Measurements from ENCODE around the gene SLC6A11.

SLC6A11 gene

DNA sequence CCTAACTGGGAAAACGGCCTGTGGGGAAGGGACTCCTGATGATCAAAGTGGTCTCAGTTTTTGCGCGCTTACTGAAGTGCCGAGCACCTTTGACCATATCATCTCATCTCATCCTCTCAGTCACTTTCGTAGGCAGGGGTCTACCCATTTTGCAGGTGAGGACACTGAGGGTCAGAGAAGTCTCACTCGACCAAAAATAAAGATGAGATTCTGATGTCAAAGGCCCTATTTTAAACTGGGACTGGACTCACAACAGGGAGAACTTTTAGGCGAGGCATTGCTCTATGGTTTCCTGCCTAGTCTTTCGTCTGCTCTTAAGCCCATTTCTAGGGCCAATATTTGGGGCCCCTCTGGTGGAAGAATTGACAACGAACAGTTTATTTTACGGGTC lies 830 bp downstream of the SLC6A11 start:
- no peaks in the 10 kb centered on the region for H4K20me1 ChIP-seq (ENCODE audit: insufficient read depth, low read length)
- no peak for TF ChIP-seq CTCF (IDR thresholded peaks at IDR 0.05; ENCODE audit: low read length)
- TF ChIP-seq EZH2 (IDR thresholded peaks at IDR 0.05; ENCODE audit: borderline replicate concordance, low read length) = no peak
- H3K9me2 ChIP-seq (ENCODE audit: low read depth, low read length) = no peaks in the 10 kb centered on the region
- H3K9me3 ChIP-seq (ENCODE audit: low read length) = no peaks in the 10 kb centered on the region
- H3K79me2 ChIP-seq (ENCODE audit: insufficient read depth, low read length) = no peaks in the 10 kb centered on the region
- no peaks in the 10 kb centered on the region for H3K27me3 ChIP-seq (ENCODE audit: insufficient read depth, low read length)
- H3K4me3 ChIP-seq (ENCODE audit: low read depth, low read length, poor library complexity, severe bottlenecking) = no peak overlapping the region
- no peaks in the 10 kb centered on the region for H3K36me3 ChIP-seq (ENCODE audit: insufficient read depth, low read length)
- no peak overlapping the region for H3K9ac ChIP-seq (ENCODE audit: low read length)
- H3F3A ChIP-seq (ENCODE audit: insufficient read depth, low read length) = no peaks in the 10 kb centered on the region
- H3K4me2 ChIP-seq (ENCODE audit: low read length) = no peak overlapping the region
- no peak overlapping the region for H2AFZ ChIP-seq (ENCODE audit: low read length)
- no peak overlapping the region for H3K27ac ChIP-seq (ENCODE audit: low read depth, low read length, poor library complexity, severe bottlenecking)
- H3K4me1 ChIP-seq (ENCODE audit: insufficient read depth, low read length, severe bottlenecking) = no peaks in the 10 kb centered on the region

DNA sequence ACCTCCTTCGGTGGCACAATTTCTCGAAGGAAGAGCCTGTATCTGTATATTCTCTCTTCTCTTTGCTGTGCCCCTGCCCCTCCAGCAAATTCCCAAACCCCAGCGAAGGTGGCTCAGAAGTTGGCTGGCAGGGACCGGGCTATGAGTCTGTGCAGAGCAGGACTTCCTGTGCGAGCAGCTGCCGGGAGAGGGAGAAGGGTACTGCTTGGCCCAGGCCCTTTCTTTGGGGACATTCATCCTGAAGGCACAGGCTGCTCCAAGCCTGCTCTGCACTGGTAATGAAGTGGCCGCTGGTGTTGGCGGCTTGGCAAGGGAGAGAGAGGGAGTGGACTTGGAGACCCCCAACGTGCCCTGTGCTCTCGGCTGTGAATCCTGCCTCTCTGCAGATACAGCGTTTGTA lies 1.5 kb downstream of the SLC6A11 start:
- no peaks in the 10 kb centered on the region for H3F3A ChIP-seq (ENCODE audit: insufficient read depth, low read length)
- no peaks in the 10 kb centered on the region for H3K9me3 ChIP-seq (ENCODE audit: low read length)
- no peak overlapping the region for H3K9ac ChIP-seq (ENCODE audit: low read length)
- no peak overlapping the region for H2AFZ ChIP-seq (ENCODE audit: low read length)
- no peak overlapping the region for H3K4me3 ChIP-seq (ENCODE audit: low read depth, low read length, poor library complexity, severe bottlenecking)
- no peaks in the 10 kb centered on the region for H4K20me1 ChIP-seq (ENCODE audit: insufficient read depth, low read length)
- no peaks in the 10 kb centered on the region for H3K4me1 ChIP-seq (ENCODE audit: insufficient read depth, low read length, severe bottlenecking)
- H3K79me2 ChIP-seq (ENCODE audit: insufficient read depth, low read length) = no peaks in the 10 kb centered on the region
- no peak for TF ChIP-seq EZH2 (IDR thresholded peaks at IDR 0.05; ENCODE audit: borderline replicate concordance, low read length)
- no peak for TF ChIP-seq CTCF (IDR thresholded peaks at IDR 0.05; ENCODE audit: low read length)
- H3K36me3 ChIP-seq (ENCODE audit: insufficient read depth, low read length) = no peaks in the 10 kb centered on the region
- no peak overlapping the region for H3K4me2 ChIP-seq (ENCODE audit: low read length)
- H3K27ac ChIP-seq (ENCODE audit: low read depth, low read length, poor library complexity, severe bottlenecking) = no peak overlapping the region
- H3K27me3 ChIP-seq (ENCODE audit: insufficient read depth, low read length) = no peaks in the 10 kb centered on the region
- no peaks in the 10 kb centered on the region for H3K9me2 ChIP-seq (ENCODE audit: low read depth, low read length)

GRCh38 chr3:10822055-10822454 lies 6.0 kb downstream of the SLC6A11 start:
- H3K4me1 ChIP-seq (ENCODE audit: insufficient read depth, low read length, severe bottlenecking) = no peaks in the 10 kb centered on the region
- H3K9ac ChIP-seq (ENCODE audit: low read length) = no peak overlapping the region
- no peaks in the 10 kb centered on the region for H4K20me1 ChIP-seq (ENCODE audit: insufficient read depth, low read length)
- no peak overlapping the region for H2AFZ ChIP-seq (ENCODE audit: low read length)
- H3F3A ChIP-seq (ENCODE audit: insufficient read depth, low read length) = no peaks in the 10 kb centered on the region
- no peak overlapping the region for H3K27ac ChIP-seq (ENCODE audit: low read depth, low read length, poor library complexity, severe bottlenecking)
- no peak overlapping the region for H3K4me3 ChIP-seq (ENCODE audit: low read depth, low read length, poor library complexity, severe bottlenecking)
- no peaks in the 10 kb centered on the region for H3K79me2 ChIP-seq (ENCODE audit: insufficient read depth, low read length)
- H3K9me3 ChIP-seq (ENCODE audit: low read length) = no peaks in the 10 kb centered on the region
- no peak overlapping the region for H3K4me2 ChIP-seq (ENCODE audit: low read length)
- no peaks in the 10 kb centered on the region for H3K9me2 ChIP-seq (ENCODE audit: low read depth, low read length)
- H3K27me3 ChIP-seq (ENCODE audit: insufficient read depth, low read length) = no peaks in the 10 kb centered on the region
- H3K36me3 ChIP-seq (ENCODE audit: insufficient read depth, low read length) = no peaks in the 10 kb centered on the region
- TF ChIP-seq EZH2 (IDR thresholded peaks at IDR 0.05; ENCODE audit: borderline replicate concordance, low read length) (no peak), CTCF (IDR thresholded peaks at IDR 0.05; ENCODE audit: low read length) (no peak)
